ENCODE results near the gene FOXS1. TPM values are rescaled to one million over a fixed set of nuclear protein-coding genes. Genes with fewer than 3 reads are reported as not detected.
"Not testable (repeated sequence)": the region's sequence is repeated elsewhere in the genome, so short reads cannot be mapped to it uniquely, and the experiment has no call there.

FOXS1 gene
- polyA plus RNA-seq, 3 donors = not detected

- H3K27me3 Mint-ChIP-seq (ENCODE audit: low read depth in 3 of 3) = peaks cover 2 to 3% (median 2%) of the 10 kb centered on the region in 3 donors
- H3K36me3 Mint-ChIP-seq = peaks cover 0 to 7% of the 10 kb centered on the region in 2 donors
- no peaks in the 10 kb centered on the region for H3K79me2 ChIP-seq (ENCODE audit: insufficient read depth, low read length)
- H3K4me2 ChIP-seq (replicated peaks; ENCODE audit: extremely low read depth, low read length, poor library complexity, severe bottlenecking) = no peak overlapping the region
- H3K4me3 Mint-ChIP-seq = no peak overlapping the region
- no peaks in the 10 kb centered on the region for H3K9me3 ChIP-seq (replicated peaks in 1 of 2; ENCODE audit: control insufficient read depth in 1 of 2, insufficient read depth in 1 of 2, low read length in 2 of 2)
- no peak for TF ChIP-seq CTCF (IDR thresholded peaks at IDR 0.05)
- H3K9me3 Mint-ChIP-seq = no peaks in the 10 kb centered on the region
- H3K27me3 ChIP-seq (ENCODE audit: control insufficient read depth in 2 of 2, insufficient read depth in 2 of 2, low read length in 2 of 2) = no peaks in the 10 kb centered on the region
- H3K4me3 ChIP-seq (replicated peaks in 1 of 3; ENCODE audit: low read depth in 2 of 3, low read length in 3 of 3) = no peak overlapping the region
- 68% methylated on average over 9 of the region's 9 CpGs for WGBS (ENCODE audit: insufficient coverage)
- H2AFZ ChIP-seq (ENCODE audit: insufficient read depth, low read depth, low read length, poor library complexity, severe bottlenecking) = no peak overlapping the region
- intact Hi-C loops (cut with micrococcal nuclease) = no loop called here
- H3K36me3 ChIP-seq (replicated peaks in 1 of 2; ENCODE audit: control insufficient read depth in 1 of 2, insufficient read depth in 2 of 2, low read length in 2 of 2) = no peaks in the 10 kb centered on the region
- no peak for DNase-seq
- peaks cover 2 to 3% of the 10 kb centered on the region in 2 donors for H3K4me1 ChIP-seq (ENCODE audit: control insufficient read depth in 1 of 2, insufficient read depth in 2 of 2, low read length in 2 of 2)
- H3K27ac Mint-ChIP-seq = no peak overlapping the region
- H4K20me1 ChIP-seq (ENCODE audit: insufficient read depth, low read length) = no peaks in the 10 kb centered on the region
- H3K4me1 Mint-ChIP-seq = peaks cover 4% of the 10 kb centered on the region
- H3K9ac ChIP-seq (ENCODE audit: insufficient read depth, low read length, poor library complexity, severe bottlenecking) = no peak overlapping the region
- no peak overlapping the region for H3K27ac ChIP-seq (ENCODE audit: low read depth in 1 of 2, low read length in 2 of 2)
Observed at GRCh38 chr20:31815408-31816188, 29.8 kb downstream of the FOXS1 start.

DNA sequence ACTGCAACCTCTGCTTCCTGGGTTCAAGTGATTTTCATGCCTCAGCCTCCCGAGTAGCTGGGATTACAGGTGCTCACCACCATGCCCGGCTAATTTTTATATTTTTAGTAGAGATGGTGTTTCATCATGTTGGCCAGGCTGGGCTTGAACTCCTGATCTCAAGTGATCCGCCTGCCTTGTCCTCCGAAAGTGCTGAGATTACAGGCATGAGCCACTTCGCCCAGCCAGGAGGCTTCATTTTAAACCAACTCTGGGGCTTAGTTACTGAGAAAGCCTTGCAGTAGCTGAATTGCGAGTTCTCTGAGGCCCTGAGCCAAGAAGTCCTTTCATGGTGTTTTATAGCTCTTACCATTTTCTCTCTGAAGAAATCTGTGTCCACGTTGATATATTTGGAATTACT, 31.3 kb downstream of the FOXS1 start:
- DNase-seq; H4K20me1 ChIP-seq (ENCODE audit: insufficient read depth, low read length); H3K36me3 ChIP-seq (replicated peaks in 1 of 2; ENCODE audit: control insufficient read depth in 1 of 2, insufficient read depth in 2 of 2, low read length in 2 of 2); H3K9ac ChIP-seq (ENCODE audit: insufficient read depth, low read length, poor library complexity, severe bottlenecking); H3K4me3 ChIP-seq (replicated peaks in 1 of 3; ENCODE audit: low read depth in 2 of 3, low read length in 3 of 3); H3K27ac Mint-ChIP-seq; H3K79me2 ChIP-seq (ENCODE audit: insufficient read depth, low read length); H3K4me3 Mint-ChIP-seq; H3K27ac ChIP-seq (ENCODE audit: low read depth in 1 of 2, low read length in 2 of 2); H3K27me3 Mint-ChIP-seq (ENCODE audit: low read depth in 3 of 3); H2AFZ ChIP-seq (ENCODE audit: insufficient read depth, low read depth, low read length, poor library complexity, severe bottlenecking); H3K9me3 Mint-ChIP-seq; H3K9me3 ChIP-seq (replicated peaks in 1 of 2; ENCODE audit: control insufficient read depth in 1 of 2, insufficient read depth in 1 of 2, low read length in 2 of 2); H3K4me2 ChIP-seq (replicated peaks; ENCODE audit: extremely low read depth, low read length, poor library complexity, severe bottlenecking); H3K27me3 ChIP-seq (ENCODE audit: control insufficient read depth in 2 of 2, insufficient read depth in 2 of 2, low read length in 2 of 2); intact Hi-C loops (cut with micrococcal nuclease): not testable (repeated sequence)
- peaks cover 7 to 10% of the 10 kb centered on the region in 2 donors for H3K4me1 ChIP-seq (ENCODE audit: control insufficient read depth in 1 of 2, insufficient read depth in 2 of 2, low read length in 2 of 2)
- Mint-ChIP-seq H3K4me1 (peaks cover 13% of the 10 kb centered on the region), H3K36me3 (peaks cover 3 to 10% of the 10 kb centered on the region in 2 donors)
- WGBS (ENCODE audit: insufficient coverage) = 100% methylated on average over 2 of the region's 7 CpGs

Data from CD14-positive monocyte (primary cell).